ENCODE measurements around the gene SLC23A2.

GRCh38 chr20:4989570-4989969, 11.7 kb downstream of the SLC23A2 start:
- TF ChIP-seq CTCF (IDR thresholded peaks at IDR 0.05; ENCODE audit: low read depth, low read length) (no peak), POLR2A (IDR thresholded peaks at IDR 0.05; ENCODE audit: extremely low read depth, insufficient read length) (no peak)

All from NB4 (cell line).